HepG2 (cell line): ENCODE measurements around the gene VAMP2. TPM values are rescaled to one million over a fixed set of nuclear protein-coding genes. Genes with fewer than 3 reads are reported as not detected.
A peak's percentile ranks its signal among the peaks of the same experiment; 100 is the strongest.

ENCODE experiments used
- ATAC-seq: fragments of 200-7000 bp; cut with Tn5 transposase; 3 replicates; pipeline ENCODE4 v1.9.1; 2020; ENCODE audit warnings: mild to moderate bottlenecking, moderate library complexity
- BruUV-seq: library from RNA; stranded (reverse); fragments of 400-500 nt; replicated peaks from 2 replicates; lab custom pipeline; 2021; lab: Mats Ljungman, UMichigan
- CTCF ChIA-PET: fragments of 300-600 bp; formaldehyde crosslinking; extraction: SDS; loops from one replicate; lab custom pipeline; 2021; ENCODE audit warnings: low total read pairs, inconsistent platforms, low intra/inter-chr PET ratio; lab: Yijun Ruan, JAX
- POLR2A ChIA-PET: fragments of 350-600 bp; sonication (Branson Sonifier 250); formaldehyde crosslinking; loops from one replicate; lab custom pipeline; 2020; ENCODE audit warnings: antibody characterized with exemption, inconsistent platforms; lab: Yijun Ruan, JAX
- DNase-seq: peaks from one replicate; pipeline ENCODE4 v3.0.0-alpha.2; 2015; ENCODE audit warnings: low spot score
- FAIRE-seq: peaks from 3 replicates; lab custom pipeline; 2011; peaks lifted over from hg19 to GRCh38; lab: Jason Lieb, UNC
- H2AFZ ChIP-seq: one replicate; pipeline ENCODE4 v1.6.1; 2011; ENCODE audit warnings: low read length, inconsistent platforms
- H3K27ac ChIP-seq: fragments of 300-600 bp; 3 replicates; pipeline ENCODE4 v1.8.0; 2011; ENCODE audit warnings: mixed run types, mild to moderate bottlenecking, mixed read lengths, low read length, inconsistent platforms; ENCODE audit not compliant: insufficient read depth; ENCODE audit errors: extremely low read length
- H3K27me3 ChIP-seq, 2 experiments: fragments of 200-600 bp in 1 of 2; 2 replicates in 1 of 2; 3 replicates in 1 of 2; pipeline versions ENCODE4 v1.6.0 to v1.8.0; 2011; ENCODE audit warnings: low read length in 2 of 2, mild to moderate bottlenecking in 2 of 2, moderate library complexity in 2 of 2, inconsistent platforms in 1 of 2; ENCODE audit not compliant: insufficient read depth in 2 of 2, control insufficient read depth in 1 of 2
- H3K36me3 ChIP-seq, 2 experiments: fragments of 200-600 bp in 1 of 2; replicated peaks in 1 of 2; 2 replicates in 1 of 2; 3 replicates in 1 of 2; pipeline versions ENCODE4 v1.5.1 to v1.8.0; 2011; ENCODE audit warnings: low read length in 2 of 2, inconsistent platforms in 1 of 2; ENCODE audit not compliant: insufficient read depth in 2 of 2, control insufficient read depth in 1 of 2
- H3K4me1 ChIP-seq: 2 replicates; pipeline ENCODE4 v1.5.1; 2012; ENCODE audit warnings: low read length, inconsistent platforms; ENCODE audit not compliant: insufficient read depth
- H3K4me2 ChIP-seq: 2 replicates; pipeline ENCODE4 v1.6.0; 2011; ENCODE audit warnings: low read depth, low read length, inconsistent platforms
- H3K4me3 ChIP-seq, 3 experiments: fragments of 200-600 bp in 1 of 3; sonication (generic), shearing (Covaris generic) in 1 of 3; replicated peaks in 1 of 3; 2 replicates each; pipeline ENCODE4 v1.5.1; 2011 to 2016; ENCODE audit warnings: low read length in 3 of 3, inconsistent platforms in 2 of 3, low read depth in 2 of 3, mild to moderate bottlenecking in 2 of 3, control low read depth in 1 of 3, mixed read lengths in 1 of 3; ENCODE audit not compliant: insufficient read depth in 1 of 3
- H3K79me2 ChIP-seq: one replicate; pipeline ENCODE4 v1.6.1; 2011; ENCODE audit warnings: low read length, inconsistent platforms; ENCODE audit not compliant: insufficient read depth
- H3K9ac ChIP-seq: 2 replicates; pipeline ENCODE4 v1.6.0; 2011; ENCODE audit warnings: mild to moderate bottlenecking, low read depth, low read length, inconsistent platforms; ENCODE audit not compliant: insufficient read depth
- H3K9me3 ChIP-seq: 2 replicates; pipeline ENCODE4 v1.5.1; 2012; ENCODE audit warnings: mild to moderate bottlenecking, low read length
- H4K20me1 ChIP-seq: 2 replicates; pipeline ENCODE4 v1.6.0; 2011; ENCODE audit warnings: inconsistent platforms, mild to moderate bottlenecking, low read length, moderate library complexity; ENCODE audit not compliant: insufficient read depth
- NAIF1 ChIP-seq: sonication (generic); formaldehyde crosslinking; IDR thresholded peaks from 2 replicates; pipeline ENCODE4 v1.5.0; 2020; ENCODE audit warnings: mild to moderate bottlenecking, missing genetic modification reagents, borderline replicate concordance
- PRDM15 ChIP-seq: sonication (generic); formaldehyde crosslinking; IDR thresholded peaks from 2 replicates; pipeline ENCODE4 v1.4.0; 2020; ENCODE audit warnings: missing genetic modification reagents
- RNF2 ChIP-seq: fragments of 450-650 bp; conservative IDR thresholded peaks from 2 replicates; pipeline ENCODE4 v1.6.1; 2016; ENCODE audit warnings: low read depth
- ZNF576 ChIP-seq: sonication (generic); formaldehyde crosslinking; IDR thresholded peaks from 2 replicates; pipeline ENCODE4 v1.4.0; 2020; ENCODE audit warnings: mild to moderate bottlenecking, missing genetic modification reagents
- ZNF670 ChIP-seq: sonication (generic); formaldehyde crosslinking; IDR thresholded peaks from 2 replicates; pipeline ENCODE4 v1.8.0; 2022; ENCODE audit warnings: mild to moderate bottlenecking, missing genetic modification reagents, borderline replicate concordance
- ZNF816 ChIP-seq: sonication (generic); formaldehyde crosslinking; IDR thresholded peaks from 2 replicates; pipeline ENCODE4 v1.8.0; 2022; ENCODE audit warnings: missing genetic modification reagents, mild to moderate bottlenecking, borderline replicate concordance
- WGBS: methylation state at CpG from one replicate; pipeline ENCODE4 v1.1.6; 2017; ENCODE audit warnings: low lambda C conversion rate; 5-methylcytosine and 5-hydroxymethylcytosine counted together
- in situ Hi-C: cut with HindIII; loops from 2 replicates; pipeline ENCODE4 v1.10.0; 2017; ENCODE audit warnings: low pct_unique_long_range_greater_than_20kb; ENCODE audit not compliant: extremely low pct_ligation_motif_present
- intact Hi-C: fragments of 100-400 bp; cut with micrococcal nuclease; formaldehyde crosslinking; loops from one replicate; pipeline ENCODE4 v1.10.0; 2022; ENCODE audit not compliant: unreplicated experiment
- polyA plus RNA-seq, 8 experiments: library from polyadenylated mRNA; depleted of rRNA in 3 of 8; stranded (reverse) in 7 of 8; unstranded in 1 of 8; fragments of >200 nt; fragmentation: Illumina TruSeq in 4 of 8; extraction: Trizol in 4 of 8; gene quantifications; 2 replicates each; pipeline versions ENCODE4 v1.2.1 to v1.2.3, GENCODE V29; 2011 to 2016; ENCODE audit warnings: low read depth in 4 of 8, missing spikeins in 1 of 8, mixed read lengths in 1 of 8; ENCODE audit not compliant: insufficient read depth in 1 of 8
- total RNA-seq, 5 experiments: library from RNA; depleted of rRNA; stranded (reverse); fragments of >200 nt; fragmentation: Illumina TruSeq; extraction: Trizol; gene quantifications; 2 replicates each; pipeline ENCODE4 v1.2.3, GENCODE V29; 2016; ENCODE audit warnings: low read depth in 1 of 5

Gene VAMP2
- total and polyA plus RNA-seq, 2 of the 13 experiments (the other 11 are each of a cell fraction or from before 2014, with no cell fraction given), result 3.9 to 17.2 TPM

GRCh38 chr17:8166731-8167130 lies 4.0 kb upstream of the VAMP2 start (continued):
- no peak for TF ChIP-seq ZNF576 (CRISPR knock-in tag)

- POLR2A ChIA-PET, result interaction anchor here (0.7 to 2.6 kb wide), 13 partner anchors 8 to 124 kb away, joined by 3 to 149 read pairs (median 6); partner anchors contain the start of genes BORCS6, RANGRF and TMEM107
- peak overlapping the region; percentile 95 for H3K27ac ChIP-seq
These were observed 2.0 kb upstream of the VAMP2 start for GRCh38 chr17:8164815-8165131.

More at GRCh38 chr17:8164815-8165131, 2.0 kb upstream of the VAMP2 start:
- no peak for DNase-seq
- no peak for FAIRE-seq
- intact Hi-C loops, result no loop called here
- no peaks in the 10 kb centered on the region for H3K9me3 ChIP-seq
- peaks cover 18% of the 10 kb centered on the region for H3K79me2 ChIP-seq
- peak overlapping the region; percentile 91 for H3K4me2 ChIP-seq
- CTCF ChIA-PET, result interaction anchor here (0.9 kb wide), 1 partner anchor 26 kb away, joined by 3 read pairs; no protein-coding TSS in a partner anchor
- peaks cover 57% of the 10 kb centered on the region for H3K4me1 ChIP-seq
- in situ Hi-C loops, result no loop called here
- peaks cover 1 to 7% of the 10 kb centered on the region in 2 experiments; a peak in 3 of 5 replicates for H3K36me3 ChIP-seq
- peak overlapping the region; percentile 80 for H3K9ac ChIP-seq
- H3K4me3 ChIP-seq, result peak overlapping the region; percentile 92 to 99 (median 98)
- no peak for TF ChIP-seq NAIF1 (CRISPR knock-in tag)
- peak; percentile 65; the same call in 1 of the 2 replicates for TF ChIP-seq PRDM15
- TF ChIP-seq RNF2, result no peak
- TF ChIP-seq ZNF670, result 0 out of 2 replicates have a peak, but pooled peaks have one; percentile 41
- 0 out of 2 replicates have a peak, but pooled peaks have one; percentile 34 for TF ChIP-seq ZNF816
- ATAC-seq, result no peak
- BruUV-seq, result no TSS peak
- 7% methylated on average over 6 of the region's 6 CpGs for WGBS
- H3K27me3 ChIP-seq, result no peaks in the 10 kb centered on the region; a peak in 1 of 5 replicates
- no peaks in the 10 kb centered on the region for H4K20me1 ChIP-seq
- H2AFZ ChIP-seq, result no peak overlapping the region
